Measurements from ENCODE around the gene SYDE2. TPM values are rescaled to one million over a fixed set of nuclear protein-coding genes. Genes with fewer than 3 reads are reported as not detected.

Gene SYDE2
- total and polyA plus RNA-seq, 9 of the 15 experiments (the other 6 are each of a cell fraction or from before 2014, with no cell fraction given): 0.39 to 8.7 (median 4.5) TPM

GRCh38 chr1:85184245-85184644 is 16.6 kb downstream of the SYDE2 start:
- Histone ChIP-seq H3K4me2 (ENCODE audit: insufficient read depth, low read length) (no peak overlapping the region), H3K4me3 (no peak overlapping the region), H3K4me1 (replicated peaks in 1 of 2; ENCODE audit: control insufficient read depth in 2 of 2, insufficient read depth in 2 of 2, low read length in 2 of 2) (no peaks in the 10 kb centered on the region), H3K9me1 (ENCODE audit: control insufficient read depth, insufficient read depth, low read length) (no peaks in the 10 kb centered on the region), H4K20me1 (replicated peaks; ENCODE audit: control insufficient read depth, insufficient read depth, low read length) (no peaks in the 10 kb centered on the region), H2AFZ (ENCODE audit: low read depth, low read length) (no peak overlapping the region), H3K79me2 (ENCODE audit: control insufficient read depth, insufficient read depth, low read length) (peaks cover 13% of the 10 kb centered on the region; the same call in 2 of the 3 replicates), H3K9ac (ENCODE audit: insufficient read depth in 1 of 2, low read depth in 2 of 2, low read length in 2 of 2) (no peak overlapping the region), H3K27ac (ENCODE audit: extremely low read depth, low read depth, low read length) (no peak overlapping the region), H3K27me3 (ENCODE audit: control insufficient read depth in 2 of 2, insufficient read depth in 2 of 2, low read length in 2 of 2) (no peaks in the 10 kb centered on the region), H3K36me3 (ENCODE audit: control insufficient read depth, insufficient read depth, low read length) (peaks cover 30% of the 10 kb centered on the region), H3K9me3 (replicated peaks; ENCODE audit: control insufficient read depth, insufficient read depth, low read depth, low read length) (no peaks in the 10 kb centered on the region)
- FAIRE-seq (no peak), ATAC-seq (no peak; the same call in 2 of the 3 replicates), DNase-seq (ENCODE audit: extremely low read depth in 1 of 4, low spot score in 3 of 4) (no peak)
- BruUV-seq (replicated peaks): no TSS peak
- in situ Hi-C loops (cut with MboI): no loop called here
- WGBS (ENCODE audit: insufficient coverage, low coverage, missing lambda C conversion rate): 71% methylated on average over 1 of the region's 1 CpG
- TF ChIP-seq, protein P1, sequence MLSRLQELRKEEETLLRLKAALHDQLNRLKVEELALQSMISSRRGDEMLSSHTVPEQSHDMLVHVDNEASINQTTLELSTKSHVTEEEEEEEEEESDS (CRISPR knock-in tag; IDR thresholded peaks at IDR 0.05): no peak
- TF ChIP-seq HNRNPH1 (optimal IDR thresholded peaks at IDR 0.05; ENCODE audit: low read depth, low read length): no peak
- no peak for TF ChIP-seq RB1 (IDR thresholded peaks at IDR 0.05; ENCODE audit: low read depth)
- no peak for TF ChIP-seq ARID1B (IDR thresholded peaks at IDR 0.05)
- TF ChIP-seq, protein P2, sequence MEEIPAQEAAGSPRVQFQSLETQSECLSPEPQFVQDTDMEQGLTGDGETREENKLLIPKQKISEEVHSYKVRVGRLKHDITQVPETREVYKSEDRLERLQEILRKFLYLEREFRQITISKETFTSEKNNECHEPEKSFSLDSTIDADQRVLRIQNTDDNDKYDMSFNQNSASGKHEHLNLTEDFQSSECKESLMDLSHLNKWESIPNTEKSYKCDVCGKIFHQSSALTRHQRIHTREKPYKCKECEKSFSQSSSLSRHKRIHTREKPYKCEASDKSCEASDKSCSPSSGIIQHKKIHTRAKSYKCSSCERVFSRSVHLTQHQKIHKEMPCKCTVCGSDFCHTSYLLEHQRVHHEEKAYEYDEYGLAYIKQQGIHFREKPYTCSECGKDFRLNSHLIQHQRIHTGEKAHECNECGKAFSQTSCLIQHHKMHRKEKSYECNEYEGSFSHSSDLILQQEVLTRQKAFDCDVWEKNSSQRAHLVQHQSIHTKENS (CRISPR knock-in tag; IDR thresholded peaks at IDR 0.05): no peak
- no peak for TF ChIP-seq ZKSCAN3 (CRISPR knock-in tag; IDR thresholded peaks at IDR 0.05)
- ChIA-PET CTCF (ENCODE audit: low intra/inter-chr PET ratio) (no interaction called here), POLR2A (interaction anchor here (1.0 kb wide), 1 partner anchor 16 kb away, joined by 3 read pairs; no protein-coding TSS in a partner anchor)
- intact Hi-C loops (cut with micrococcal nuclease): no loop called here
